ENCODE results near the gene NAXD.
"Not testable (repeated sequence)": the region's sequence is repeated elsewhere in the genome, so short reads cannot be mapped to it uniquely, and the experiment has no call there.

NAXD gene

GRCh38 chr13:110627761-110628476 is 12.6 kb downstream of the NAXD start:
- no peak for DNase-seq (ENCODE audit: low read depth in 2 of 2)

GRCh38 chr13:110628477-110628793 is 13.1 kb downstream of the NAXD start:
- no peak for DNase-seq (ENCODE audit: low read depth in 2 of 2)

- DNase-seq (ENCODE audit: low read depth in 2 of 2) = no peak
These were observed 13.8 kb downstream of the NAXD start for GRCh38 chr13:110628952-110629701.

- no peak for DNase-seq (ENCODE audit: low read depth in 2 of 2)
These were observed 14.4 kb downstream of the NAXD start for GRCh38 chr13:110629735-110630134.

- DNase-seq (ENCODE audit: low read depth in 2 of 2) = no peak
These were observed 15.3 kb downstream of the NAXD start for GRCh38 chr13:110630566-110631119.

- not testable (repeated sequence) for DNase-seq (ENCODE audit: low read depth in 2 of 2)
These were observed 16.9 kb downstream of the NAXD start for GRCh38 chr13:110632255-110632654.

- no peak for DNase-seq (ENCODE audit: low read depth in 2 of 2)
These were observed 18.4 kb downstream of the NAXD start for GRCh38 chr13:110633776-110634175.

GRCh38 chr13:110634558-110634957 is 19.2 kb downstream of the NAXD start:
- no peak for DNase-seq (ENCODE audit: low read depth in 2 of 2)

- DNase-seq (ENCODE audit: low read depth in 2 of 2) = no peak
These were observed 20.2 kb downstream of the NAXD start for GRCh38 chr13:110635405-110636002.

GRCh38 chr13:110636053-110636475 is 20.7 kb downstream of the NAXD start:
- DNase-seq (ENCODE audit: low read depth in 2 of 2) = no peak

GRCh38 chr13:110636701-110637201 is 21.4 kb downstream of the NAXD start:
- no peak for DNase-seq (ENCODE audit: low read depth in 2 of 2)

- DNase-seq (ENCODE audit: low read depth in 2 of 2) = no peak
These were observed 21.9 kb downstream of the NAXD start for GRCh38 chr13:110637275-110637674.

GRCh38 chr13:110637747-110638146 is 22.4 kb downstream of the NAXD start:
- no peak for DNase-seq (ENCODE audit: low read depth in 2 of 2)

GRCh38 chr13:110638257-110638656 is 22.9 kb downstream of the NAXD start:
- DNase-seq (ENCODE audit: low read depth in 2 of 2) = no peak

- DNase-seq (ENCODE audit: low read depth in 2 of 2) = no peak
These were observed 23.8 kb downstream of the NAXD start for GRCh38 chr13:110638814-110639806.

- DNase-seq (ENCODE audit: low read depth in 2 of 2) = no peak
These were observed 24.6 kb downstream of the NAXD start for GRCh38 chr13:110639935-110640334.

GRCh38 chr13:110640591-110641029 is 25.3 kb downstream of the NAXD start:
- no peak for DNase-seq (ENCODE audit: low read depth in 2 of 2)

- DNase-seq (ENCODE audit: low read depth in 2 of 2) = no peak
These were observed 26.0 kb downstream of the NAXD start for GRCh38 chr13:110641055-110642015.

- no peak for DNase-seq (ENCODE audit: low read depth in 2 of 2)
These were observed 27.1 kb downstream of the NAXD start for GRCh38 chr13:110642291-110642981.

All from stimulated activated CD8-positive, alpha-beta memory T cell treated with anti-CD3 and anti-CD28 coated beads, Interleukin-15, amount 100 ng/mL, for 48 hours (primary cell).